H9 (cell line): ENCODE data around the gene MYOM1. TPM values are rescaled to one million over a fixed set of nuclear protein-coding genes. Genes with fewer than 3 reads are reported as not detected.

Experiments
- DNase-seq: peaks from one replicate; pipeline ENCODE4 v3.0.0-alpha.2; 2017
- H2AFZ ChIP-seq: one replicate; pipeline ENCODE4 v1.6.1; 2013; ENCODE audit warnings: mild to moderate bottlenecking, low read length, control low read depth, moderate library complexity
- H2AK5ac ChIP-seq: 2 replicates; pipeline ENCODE4 v1.6.1; 2013; ENCODE audit warnings: low read length, control low read depth, mixed read lengths; ENCODE audit not compliant: insufficient read length
- H2BK120ac ChIP-seq: one replicate; pipeline ENCODE4 v1.6.1; 2013; ENCODE audit warnings: low read depth, mild to moderate bottlenecking, low read length, control low read depth, inconsistent platforms; ENCODE audit not compliant: poor library complexity, severe bottlenecking
- H2BK12ac ChIP-seq: 2 replicates; pipeline ENCODE4 v1.6.1; 2013; ENCODE audit warnings: low read length, control low read depth, mixed read lengths, low read depth; ENCODE audit not compliant: insufficient read length
- H2BK15ac ChIP-seq: 2 replicates; pipeline ENCODE4 v1.6.1; 2013; ENCODE audit warnings: low read depth, low read length, control low read depth
- H2BK20ac ChIP-seq: one replicate; pipeline ENCODE4 v1.6.1; 2013; ENCODE audit warnings: low read depth, mild to moderate bottlenecking, low read length, control low read depth, inconsistent platforms; ENCODE audit not compliant: poor library complexity, severe bottlenecking
- H2BK5ac ChIP-seq: 2 replicates; pipeline ENCODE4 v1.6.1; 2013; ENCODE audit warnings: low read length, control low read depth, mixed read lengths; ENCODE audit not compliant: insufficient read length
- H3K14ac ChIP-seq: 2 replicates; pipeline ENCODE4 v1.6.1; 2013; ENCODE audit warnings: low read length, control low read depth; ENCODE audit not compliant: insufficient read depth
- H3K18ac ChIP-seq: 2 replicates; pipeline ENCODE4 v1.6.1; 2013; ENCODE audit warnings: low read depth, mild to moderate bottlenecking, mixed read lengths, low read length, control low read depth; ENCODE audit not compliant: insufficient read length
- H3K23ac ChIP-seq: 2 replicates; pipeline ENCODE4 v1.6.1; 2013; ENCODE audit warnings: low read length, control low read depth, mixed read lengths, low read depth; ENCODE audit not compliant: insufficient read length
- H3K23me2 ChIP-seq: 2 replicates; pipeline ENCODE4 v1.6.1; 2013; ENCODE audit warnings: low read depth, mild to moderate bottlenecking, mixed read lengths, low read length, control low read depth; ENCODE audit not compliant: insufficient read length, poor library complexity, severe bottlenecking
- H3K27ac ChIP-seq: 2 replicates; pipeline ENCODE4 v1.5.1; 2013; ENCODE audit warnings: low read length, control low read depth, mixed read lengths, low read depth; ENCODE audit not compliant: insufficient read length
- H3K27me3 ChIP-seq: 2 replicates; pipeline ENCODE4 v1.6.1; 2013; ENCODE audit warnings: low read length, control low read depth, inconsistent platforms; ENCODE audit not compliant: insufficient read depth
- H3K4ac ChIP-seq: 2 replicates; pipeline ENCODE4 v1.6.1; 2013; ENCODE audit warnings: low read depth, mild to moderate bottlenecking, control low read depth, inconsistent platforms, low read length, moderate library complexity
- H3K4me1 ChIP-seq: 2 replicates; pipeline ENCODE4 v1.6.1; 2013; ENCODE audit warnings: low read length, control low read depth, inconsistent platforms; ENCODE audit not compliant: insufficient read depth
- H3K4me2 ChIP-seq: 2 replicates; pipeline ENCODE4 v1.6.1; 2013; ENCODE audit warnings: low read length, control low read depth, mixed read lengths; ENCODE audit not compliant: insufficient read length, insufficient read depth
- H3K56ac ChIP-seq: 2 replicates; pipeline ENCODE4 v1.6.1; 2013; ENCODE audit warnings: low read depth, mild to moderate bottlenecking, mixed read lengths, low read length, control low read depth; ENCODE audit not compliant: insufficient read length
- H3K79me1 ChIP-seq: 2 replicates; pipeline ENCODE4 v1.6.1; 2013; ENCODE audit warnings: low read depth, mild to moderate bottlenecking, moderate library complexity, low read length, control low read depth, inconsistent platforms; ENCODE audit not compliant: insufficient read depth, poor library complexity, severe bottlenecking
- H3K79me2 ChIP-seq: 2 replicates; pipeline ENCODE4 v1.6.1; 2013; ENCODE audit warnings: low read length, control low read depth, inconsistent platforms; ENCODE audit not compliant: insufficient read depth
- H3K9ac ChIP-seq: 2 replicates; pipeline ENCODE4 v1.6.1; 2013; ENCODE audit warnings: low read length, control low read depth, mixed read lengths; ENCODE audit not compliant: insufficient read length; ENCODE audit errors: extremely low read depth
- H3K9me3 ChIP-seq: one replicate; pipeline ENCODE4 v1.6.1; 2013; ENCODE audit warnings: low read depth, low read length, inconsistent platforms; ENCODE audit not compliant: control insufficient read depth
- H3T11ph ChIP-seq: one replicate; pipeline ENCODE4 v1.6.1; 2013; ENCODE audit warnings: mild to moderate bottlenecking, low read length, control low read depth, inconsistent platforms
- H4K20me1 ChIP-seq: one replicate; pipeline ENCODE4 v1.6.1; 2013; ENCODE audit not compliant: control insufficient read depth, insufficient read length, insufficient read depth
- H4K5ac ChIP-seq: 2 replicates; pipeline ENCODE4 v1.6.1; 2013; ENCODE audit warnings: low read depth, mild to moderate bottlenecking, mixed read lengths, low read length, control low read depth; ENCODE audit not compliant: insufficient read length
- H4K8ac ChIP-seq: replicated peaks from 2 replicates; pipeline ENCODE4 v1.6.1; 2013; ENCODE audit warnings: low read length, control low read depth, mixed read lengths, low read depth; ENCODE audit not compliant: insufficient read length
- H4K91ac ChIP-seq: 2 replicates; pipeline ENCODE4 v1.6.1; 2013; ENCODE audit warnings: low read depth, mild to moderate bottlenecking, moderate library complexity, mixed read lengths, low read length, control low read depth; ENCODE audit not compliant: insufficient read length
- H3K27ac Mint-ChIP-seq, 3 experiments: 2 replicates in 2 of 3; 3 replicates in 1 of 3; pipeline ENCODE4 v1.8.0; 2020 to 2021; ENCODE audit warnings: mixed read lengths in 3 of 3, mild to moderate bottlenecking in 1 of 3, moderate library complexity in 1 of 3
- H3K27me3 Mint-ChIP-seq: 2 replicates; pipeline ENCODE4 v1.8.0; 2021; ENCODE audit warnings: low read depth, mild to moderate bottlenecking, moderate library complexity, mixed read lengths
- H3K36me3 Mint-ChIP-seq, 3 experiments: 2 replicates in 2 of 3; 3 replicates in 1 of 3; pipeline ENCODE4 v1.8.0; 2020 to 2021; ENCODE audit warnings: low read depth in 3 of 3, mixed read lengths in 3 of 3; ENCODE audit not compliant: insufficient read depth in 1 of 3
- H3K4me1 Mint-ChIP-seq, 2 experiments: 2 replicates each; pipeline ENCODE4 v1.8.0; 2020; ENCODE audit warnings: mixed read lengths in 2 of 2
- H3K4me3 Mint-ChIP-seq, 2 experiments: 2 replicates in 1 of 2; 3 replicates in 1 of 2; pipeline ENCODE4 v1.8.0; 2020 to 2021; ENCODE audit warnings: mild to moderate bottlenecking in 2 of 2, mixed read lengths in 2 of 2, moderate library complexity in 1 of 2
- H3K9me3 Mint-ChIP-seq, 2 experiments: 2 replicates in 1 of 2; 3 replicates in 1 of 2; pipeline ENCODE4 v1.8.0; 2020; ENCODE audit warnings: mild to moderate bottlenecking in 2 of 2, mixed read lengths in 2 of 2, moderate library complexity in 1 of 2
- CTCF ChIP-seq: fragments of 200-600 bp; sonication (generic); conservative IDR thresholded peaks from 3 replicates; pipeline ENCODE4 v1.8.0; 2021; ENCODE audit warnings: antibody characterized with exemption, mild to moderate bottlenecking
- WGBS: extraction: QIAGEN DNeasy Blood & Tissue Kit; methylation state at CpG from one replicate; pipeline ENCODE4 v1.1.7; 2013; ENCODE audit warnings: missing lambda C conversion rate, low lambda C conversion rate, mixed read lengths; ENCODE audit not compliant: insufficient read length; ENCODE audit errors: extremely low coverage; 5-methylcytosine and 5-hydroxymethylcytosine counted together
- total RNA-seq: library from RNA; stranded (reverse); gene quantifications from 2 replicates; pipeline ENCODE4 v1.2.1, GENCODE V29; 2021

Gene MYOM1
- total RNA-seq, 1 experiment from 2014 or later, result 0.17 TPM

GRCh38 chr18:3225588-3225987 lies 5.8 kb upstream of the MYOM1 start:
- no peak overlapping the region for H3K4ac ChIP-seq
- no peaks in the 10 kb centered on the region for H3K79me1 ChIP-seq
- H3K14ac ChIP-seq, result 0 out of 2 replicates have a peak overlapping the region, but pooled peaks have one; percentile 13
- H3K23ac ChIP-seq, result no peak overlapping the region
- no peaks in the 10 kb centered on the region for H4K20me1 ChIP-seq
- H2BK5ac ChIP-seq, result no peak overlapping the region
- no peak for DNase-seq
- no peaks in the 10 kb centered on the region for H3K27me3 ChIP-seq
- H3K4me1 ChIP-seq, result no peaks in the 10 kb centered on the region
- H3K23me2 ChIP-seq, result no peaks in the 10 kb centered on the region
- no peak overlapping the region for H2BK12ac ChIP-seq
- no peak overlapping the region for H2AFZ ChIP-seq
- H3K27ac ChIP-seq, result no peak overlapping the region
- no peaks in the 10 kb centered on the region for H3K79me2 ChIP-seq
- H2AK5ac ChIP-seq, result no peak overlapping the region
- Mint-ChIP-seq H3K4me3 (no peak overlapping the region), H3K27me3 (no peaks in the 10 kb centered on the region; the same call in 1 of the 2 replicates), H3K9me3 (no peaks in the 10 kb centered on the region), H3K4me1 (peaks cover under 1 to 8% of the 10 kb centered on the region in 2 experiments), H3K36me3 (no peaks in the 10 kb centered on the region; a peak in 1 of 7 replicates), H3K27ac (no peak overlapping the region)
- H3T11ph ChIP-seq, result no peak overlapping the region
- no peak overlapping the region for H3K9ac ChIP-seq
- H3K18ac ChIP-seq, result no peak overlapping the region
- no peak overlapping the region for H2BK20ac ChIP-seq
- no peak overlapping the region for H4K91ac ChIP-seq
- H3K56ac ChIP-seq, result no peak overlapping the region
- H2BK120ac ChIP-seq, result no peak overlapping the region
- no peak overlapping the region for H4K5ac ChIP-seq
- H3K9me3 ChIP-seq, result no peaks in the 10 kb centered on the region
- TF ChIP-seq CTCF, result no peak
- no peak overlapping the region for H3K4me2 ChIP-seq
- WGBS, result no CpG with 5 or more reads among the region's 3 CpGs
- no peak overlapping the region for H4K8ac ChIP-seq
- H2BK15ac ChIP-seq, result no peak overlapping the region
